GM18505 (cell line): Measurements from ENCODE around the gene TLE3.

Source experiments
- ATAC-seq: cut with Tn5 transposase; IDR thresholded peaks from one replicate; pipeline ENCODE4 v1.9.1; 2021; ENCODE audit not compliant: unreplicated experiment
- POLR2A ChIP-seq: IDR thresholded peaks from 4 replicates; pipeline ENCODE4 v1.6.1; 2011; ENCODE audit warnings: borderline replicate concordance; ENCODE audit not compliant: insufficient read depth, insufficient read length; ENCODE audit errors: extremely low read depth

The TLE3 gene

DNA sequence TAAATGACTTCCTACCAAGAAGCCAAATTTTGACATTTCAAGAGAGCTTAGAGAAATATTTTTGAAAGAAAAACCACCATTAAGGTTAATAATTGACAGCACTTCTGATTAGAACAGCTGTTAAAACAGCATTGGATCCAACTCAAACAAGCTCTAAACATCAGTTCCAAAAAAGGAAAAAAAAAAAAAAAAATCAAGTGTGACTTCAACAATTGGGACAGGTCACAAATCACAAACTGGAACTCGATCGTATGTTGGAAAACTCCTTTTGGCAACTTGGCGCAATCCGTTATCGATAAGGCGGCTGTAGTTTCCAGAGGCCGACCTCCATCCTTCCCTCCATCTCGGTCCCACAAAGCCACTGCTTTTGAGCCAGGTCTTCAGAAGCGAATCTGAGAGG is 17.8 kb downstream of the TLE3 start:
- no peak for TF ChIP-seq POLR2A
- ATAC-seq = no peak

DNA sequence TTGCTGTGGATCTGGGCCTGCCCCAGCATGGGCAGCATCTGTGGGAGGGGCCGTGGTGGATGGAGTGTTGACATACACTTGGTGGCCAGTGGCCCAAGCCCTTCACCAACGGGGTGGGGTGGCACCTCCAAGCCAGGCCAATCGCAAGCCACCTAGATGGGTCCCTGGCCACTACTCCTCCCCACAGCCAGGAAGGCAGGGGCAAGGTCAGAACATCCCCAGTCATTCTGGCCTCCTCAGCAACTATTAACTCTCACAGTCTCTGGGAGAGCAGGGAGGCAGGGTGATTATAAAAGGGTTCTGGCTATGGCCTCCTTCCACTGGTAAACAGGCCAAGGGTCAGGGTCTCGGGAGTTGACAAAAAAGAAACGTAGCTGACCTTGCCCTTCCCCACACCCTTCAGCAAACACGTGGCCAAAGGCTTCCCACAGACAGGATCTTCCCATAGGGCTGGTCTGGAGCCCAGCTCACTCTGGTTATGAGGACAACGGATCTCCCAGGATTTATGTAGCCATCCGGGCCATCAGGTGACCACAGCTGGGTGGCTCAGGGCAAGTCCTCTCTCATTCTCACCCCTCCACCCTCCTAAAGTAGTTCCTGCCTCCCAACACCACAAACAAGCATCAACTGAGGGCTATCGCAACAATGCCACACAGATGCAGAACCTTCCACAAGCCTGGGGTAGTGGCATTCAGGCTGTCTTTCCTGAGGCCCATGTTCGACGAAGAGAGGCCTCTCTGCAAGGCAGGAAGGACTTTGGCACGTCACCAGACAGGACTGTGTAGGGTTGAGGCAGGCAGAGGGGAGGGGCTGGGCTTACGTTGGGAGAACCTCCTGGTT is 18.9 kb downstream of the TLE3 start:
- no peak for ATAC-seq
- TF ChIP-seq POLR2A = no peak

DNA sequence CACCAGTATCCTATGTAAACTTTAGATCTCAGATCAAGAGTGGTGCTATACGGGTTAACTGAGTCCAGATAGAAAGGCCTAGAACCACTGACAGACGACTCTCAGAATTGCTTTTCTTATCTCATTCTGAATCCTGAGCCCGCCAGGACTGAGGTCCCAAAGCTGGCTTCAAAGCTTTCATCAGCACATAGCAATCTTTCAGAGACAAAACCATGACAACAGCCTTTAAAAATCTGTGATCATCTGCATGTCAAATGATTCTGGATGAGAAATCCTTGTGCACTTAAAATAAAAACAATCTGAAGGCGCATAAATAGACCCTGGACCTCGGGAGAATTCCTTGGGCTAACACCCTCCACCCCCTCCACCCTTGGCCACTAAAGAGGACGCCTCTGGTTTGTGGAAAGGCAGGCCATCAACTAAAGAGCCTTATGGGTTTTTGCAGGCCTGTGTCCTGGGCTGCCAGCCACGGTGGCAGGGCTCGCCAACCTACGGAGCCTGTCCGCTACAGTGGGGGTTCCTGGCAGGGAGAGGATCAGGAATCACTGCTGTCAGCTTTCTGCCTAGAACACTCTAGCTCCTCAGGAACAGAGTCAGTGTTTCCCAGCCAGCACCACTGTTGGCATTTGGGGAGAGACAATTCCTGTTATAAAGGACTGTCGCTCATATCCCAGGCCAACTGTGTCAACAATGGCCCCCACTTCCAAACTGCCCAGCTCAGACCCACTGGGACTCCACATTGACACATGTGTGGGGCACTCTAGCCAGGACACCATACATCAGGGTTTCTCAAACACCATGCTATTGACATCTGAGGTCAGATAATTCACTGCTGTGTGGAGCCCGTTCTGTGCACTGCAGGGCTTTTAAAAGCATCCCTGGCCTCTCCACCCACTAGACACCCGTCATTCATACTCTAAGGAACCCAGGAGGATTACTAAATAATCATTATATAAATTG is 20.2 kb downstream of the TLE3 start:
- no peak for ATAC-seq
- no peak for TF ChIP-seq POLR2A

DNA sequence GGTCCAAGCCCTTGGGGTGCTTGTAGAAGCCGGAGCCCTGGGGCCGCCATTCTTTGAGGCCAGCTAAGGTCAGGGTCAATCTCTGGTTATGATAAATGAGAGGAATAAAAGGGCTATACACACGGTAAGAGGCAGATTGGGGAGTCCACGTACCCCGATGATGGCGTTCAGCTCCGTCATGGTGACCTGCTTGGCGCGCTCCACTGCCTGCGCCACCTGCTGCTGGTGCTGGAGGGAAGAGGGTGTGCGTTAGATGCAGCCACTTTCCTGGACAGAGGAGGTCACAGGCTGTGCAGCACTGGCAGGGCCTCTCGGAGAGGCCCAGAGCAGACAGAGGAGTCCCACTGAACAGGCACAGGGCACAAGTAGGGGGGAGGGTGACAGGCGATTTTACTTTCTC is 23.3 kb downstream of the TLE3 start:
- no peak for ATAC-seq
- no peak for TF ChIP-seq POLR2A

DNA sequence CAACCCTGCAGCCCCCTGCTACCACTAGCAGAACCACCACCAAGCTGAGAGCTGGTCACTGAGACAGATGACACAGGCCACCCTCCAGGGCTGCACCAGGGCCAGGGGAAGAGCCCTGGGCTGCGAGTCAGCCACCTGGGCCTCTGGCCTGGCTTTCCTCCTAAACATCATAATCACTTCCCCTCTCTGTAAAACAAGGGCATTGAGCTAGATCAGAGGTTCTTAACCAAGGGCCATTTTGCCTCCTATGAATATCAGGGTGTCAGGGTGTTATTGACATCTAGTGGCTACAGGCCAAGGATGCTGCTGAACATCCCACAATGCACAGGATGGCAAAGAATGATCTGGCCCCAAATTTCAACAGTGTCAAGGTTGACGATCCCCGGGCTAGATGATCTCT is 25.2 kb downstream of the TLE3 start:
- no peak for TF ChIP-seq POLR2A
- ATAC-seq = no peak

DNA sequence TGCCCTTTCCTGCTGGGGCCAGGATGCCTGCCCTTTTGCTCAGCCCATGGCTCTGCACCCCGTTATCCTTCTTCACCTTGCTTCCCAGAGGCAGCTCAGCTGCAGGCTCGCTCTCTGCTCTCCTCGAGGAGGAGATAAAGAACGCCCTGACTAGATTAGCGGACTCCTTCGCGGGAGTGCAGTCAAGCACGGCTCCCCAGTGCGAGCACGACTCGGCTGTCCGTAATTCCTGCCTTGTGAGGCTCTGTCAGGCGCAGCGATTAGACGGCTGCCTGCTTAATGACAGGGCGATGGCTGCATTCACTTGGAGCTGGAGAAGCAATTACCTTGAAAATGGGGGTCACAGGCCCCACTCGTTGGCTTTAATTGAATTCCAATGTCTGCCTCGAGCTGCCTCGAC is 25.9 kb downstream of the TLE3 start:
- no peak for ATAC-seq

DNA sequence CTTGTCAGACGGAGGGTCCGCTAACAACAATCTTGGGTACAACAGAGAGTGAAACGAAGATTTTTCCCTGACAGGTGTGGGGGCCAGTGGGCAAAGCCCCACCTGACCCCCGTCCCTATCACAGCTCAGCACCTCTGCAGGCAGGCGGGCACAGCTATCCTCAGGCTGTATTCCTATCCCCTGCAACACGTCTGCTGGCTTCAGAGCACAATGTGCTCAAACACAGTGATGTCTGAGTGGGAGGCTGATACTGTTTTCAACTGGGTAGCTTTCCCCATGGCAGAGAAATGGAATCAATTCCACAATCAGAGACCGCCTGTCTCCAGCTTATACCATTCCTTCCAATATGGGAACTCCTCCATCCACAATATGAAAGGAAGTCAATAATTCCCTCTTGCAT is 28.0 kb downstream of the TLE3 start:
- TF ChIP-seq POLR2A = no peak
- ATAC-seq = no peak

More for the DNA sequence above, 25.9 kb downstream of the TLE3 start:
- no peak for TF ChIP-seq POLR2A

DNA sequence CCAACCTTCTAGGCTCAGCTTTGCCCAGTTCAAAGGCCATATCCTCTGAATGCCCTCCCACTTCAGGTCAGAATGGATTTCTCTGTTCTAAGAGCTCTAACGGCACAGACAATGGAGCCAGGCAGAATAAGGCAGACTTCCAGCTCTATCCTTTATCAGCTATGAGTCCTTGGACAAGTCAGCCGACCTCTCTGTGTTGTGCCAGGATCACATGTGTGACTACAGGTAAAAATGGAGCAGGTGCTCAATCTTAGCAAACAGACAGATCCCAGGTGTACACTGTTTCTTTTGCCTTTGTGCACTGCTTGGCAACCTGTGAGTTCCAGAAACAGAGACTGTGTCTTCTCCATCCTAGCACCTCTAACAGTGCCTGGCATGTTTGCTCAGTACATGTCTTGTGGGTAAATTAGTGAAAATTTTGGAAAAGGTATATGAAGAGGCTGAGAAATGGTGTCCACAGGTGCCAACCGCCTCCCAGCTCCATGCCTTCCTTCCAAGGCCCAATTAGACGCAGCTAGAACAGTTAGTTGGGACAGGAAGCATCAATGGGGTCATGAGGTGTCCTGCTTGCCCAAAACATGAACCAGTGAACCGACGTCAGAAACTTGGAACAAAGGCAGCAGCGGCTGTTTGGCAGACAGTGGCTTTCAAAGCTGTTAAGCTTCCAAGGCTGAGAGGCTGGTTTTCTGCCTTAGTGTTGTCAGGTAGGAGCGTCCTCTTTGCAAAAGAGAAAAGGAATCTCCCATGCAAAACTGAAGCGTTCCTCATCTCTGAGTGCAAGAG is 28.7 kb downstream of the TLE3 start:
- no peak for TF ChIP-seq POLR2A
- no peak for ATAC-seq

DNA sequence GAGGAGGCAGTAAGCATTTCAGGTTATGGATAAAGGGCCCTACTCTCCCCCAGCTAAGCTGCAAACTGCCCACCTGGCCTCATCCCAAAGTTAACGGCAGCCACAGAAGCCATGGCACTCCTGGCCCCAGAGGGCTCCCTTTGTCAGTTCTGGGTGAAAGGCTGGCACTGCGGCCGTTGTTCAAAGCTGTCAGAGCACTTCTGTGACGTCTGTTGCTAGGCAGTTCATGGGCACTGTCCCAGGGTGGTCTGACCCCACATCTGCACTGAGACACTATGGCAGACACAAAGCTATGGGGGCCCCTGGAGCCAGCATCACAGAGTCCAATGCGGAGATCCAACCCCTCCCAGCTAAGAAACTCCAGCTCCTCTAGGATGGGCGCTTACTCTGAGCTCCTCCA is 30.0 kb downstream of the TLE3 start:
- no peak for ATAC-seq
- no peak for TF ChIP-seq POLR2A

DNA sequence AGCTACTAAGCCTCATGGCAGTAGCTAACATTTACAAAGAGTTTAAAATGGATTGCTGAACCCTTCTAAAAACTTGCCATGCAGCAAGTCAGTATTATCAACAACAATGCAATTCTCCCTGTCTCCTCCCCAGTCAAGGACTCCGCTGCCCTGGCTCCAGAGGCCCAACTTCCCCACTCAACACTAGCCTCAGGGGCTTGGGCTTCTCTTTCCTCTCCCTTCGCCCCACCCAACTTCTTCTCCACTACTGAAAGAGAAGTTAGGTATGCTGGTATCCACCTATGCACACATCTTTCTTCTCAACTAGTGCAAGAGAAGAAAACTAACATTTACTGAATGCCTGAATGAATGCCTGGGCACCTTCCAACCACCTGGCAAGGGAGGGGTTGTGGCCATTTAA is 30.7 kb downstream of the TLE3 start:
- ATAC-seq = no peak
- no peak for TF ChIP-seq POLR2A

DNA sequence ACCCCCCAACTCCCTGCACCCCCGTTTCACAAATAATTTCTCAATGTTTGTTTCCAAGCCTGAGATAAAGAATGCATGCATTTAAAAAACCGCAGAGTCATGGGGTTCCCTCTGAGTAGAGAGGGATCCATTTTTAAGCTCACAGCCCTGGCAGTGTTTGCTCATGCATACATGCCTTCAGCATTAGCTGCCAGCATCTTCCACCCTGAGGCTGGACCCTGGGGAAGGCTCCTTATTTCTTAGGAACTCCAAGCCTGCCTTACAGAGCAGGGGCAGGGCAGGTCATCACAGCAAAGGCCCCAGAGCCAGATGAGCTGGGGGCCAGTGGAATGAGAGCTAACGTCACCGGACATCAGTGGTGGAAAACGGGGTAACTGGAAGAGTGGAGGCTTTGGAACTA is 31.3 kb downstream of the TLE3 start:
- ATAC-seq = no peak
- no peak for TF ChIP-seq POLR2A

DNA sequence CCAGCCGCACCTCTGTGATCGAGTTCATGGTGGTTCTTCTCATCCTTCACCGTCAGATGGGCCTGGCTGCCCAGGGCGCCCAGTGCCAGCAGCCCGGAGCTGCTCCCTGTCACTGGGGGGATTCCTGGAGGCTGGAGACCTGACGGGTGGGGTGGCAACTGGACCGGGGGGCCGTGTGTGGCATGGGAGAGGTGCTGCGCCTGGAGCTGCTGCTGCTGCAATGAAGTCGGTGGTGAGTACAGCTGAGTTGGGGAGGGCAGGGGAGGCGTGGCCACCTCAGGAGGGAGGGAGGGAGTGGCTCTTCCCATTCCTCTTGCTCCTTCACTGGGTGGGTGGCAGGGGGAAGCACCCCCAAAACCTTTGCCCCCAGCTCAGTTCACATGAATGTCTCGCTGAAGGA is 31.7 kb downstream of the TLE3 start:
- no peak for ATAC-seq
- no peak for TF ChIP-seq POLR2A

DNA sequence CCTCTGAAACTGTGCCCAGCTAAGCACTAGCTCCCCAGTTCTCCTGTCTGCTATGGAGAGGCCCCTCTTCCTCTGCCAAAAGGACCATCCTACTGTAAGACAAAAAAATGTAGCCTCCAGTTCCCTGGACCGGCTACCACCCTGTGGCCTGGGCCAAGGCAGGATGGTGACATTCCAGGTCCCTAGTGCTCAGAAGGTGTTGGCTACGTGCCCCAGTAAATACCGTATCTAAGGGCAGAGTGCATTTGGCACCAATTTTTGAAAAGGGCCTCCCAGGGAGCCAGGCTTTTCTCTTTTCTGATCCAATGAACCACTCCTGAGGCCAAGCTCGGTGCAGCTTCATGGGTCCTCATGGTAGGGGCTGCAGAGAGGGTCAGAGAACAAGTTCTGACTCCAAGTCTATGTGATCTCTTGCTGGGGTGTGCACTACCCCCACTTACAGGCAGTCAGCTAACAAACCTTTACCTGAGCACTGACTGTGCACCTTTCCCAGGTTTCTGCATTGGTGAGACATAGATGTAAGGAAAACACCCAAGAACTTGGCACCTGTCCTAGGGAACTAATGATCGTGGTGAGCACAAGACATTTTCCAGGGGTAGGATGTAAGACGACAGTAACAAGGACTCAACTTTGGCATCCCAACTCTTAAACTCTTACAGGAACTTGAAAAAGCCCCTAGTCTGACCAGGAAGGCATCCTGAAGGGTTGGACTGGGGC is 32.6 kb downstream of the TLE3 start:
- no peak for TF ChIP-seq POLR2A
- ATAC-seq = no peak

DNA sequence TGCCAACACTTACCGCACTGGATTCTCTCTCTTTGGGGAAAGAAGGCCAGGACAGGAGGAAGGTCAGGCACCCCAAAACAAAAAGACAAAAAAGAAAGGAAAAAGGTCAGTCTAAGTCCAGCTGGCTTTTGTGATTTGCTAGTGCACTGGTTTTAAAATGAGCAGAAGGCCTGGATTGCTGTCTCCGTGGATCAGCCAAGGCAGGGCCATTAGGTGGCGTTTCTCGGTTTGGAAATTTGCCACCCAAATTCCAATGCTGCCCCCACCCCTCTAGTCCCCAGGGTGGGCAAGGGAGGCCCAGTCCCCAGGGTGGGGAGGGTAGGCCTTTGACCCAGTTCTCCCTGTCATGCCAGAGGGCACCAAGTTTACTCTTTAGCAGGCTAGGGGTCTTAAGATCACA is 33.3 kb downstream of the TLE3 start:
- ATAC-seq = no peak

More for the DNA sequence above, 33.3 kb downstream of the TLE3 start:
- no peak for TF ChIP-seq POLR2A
